ENCODE results near the gene UBA7.

The UBA7 gene

DNA sequence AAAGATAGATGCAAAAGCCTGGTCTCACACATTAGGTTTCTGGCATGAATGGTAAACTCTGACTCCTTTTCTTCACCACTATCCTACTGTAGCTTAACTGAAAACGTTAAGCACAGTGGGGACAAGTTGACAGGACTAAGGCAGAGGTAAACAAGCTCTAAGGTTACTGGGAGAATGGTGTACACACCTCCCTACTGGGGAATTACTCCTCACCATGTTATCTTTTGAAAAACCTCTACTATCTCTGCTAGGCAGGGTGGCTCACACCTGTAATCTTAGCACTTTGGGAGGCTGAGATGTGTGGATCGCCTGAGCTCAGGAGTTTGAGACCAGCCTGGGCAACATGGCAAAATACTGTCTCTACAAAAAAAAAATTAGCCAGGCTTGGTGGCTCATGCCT, 56.6 kb downstream of the UBA7 start:
- no peak for DNase-seq (ENCODE audit: extremely low spot score, insufficient read length, low read depth)
- no peak for FAIRE-seq

DNA sequence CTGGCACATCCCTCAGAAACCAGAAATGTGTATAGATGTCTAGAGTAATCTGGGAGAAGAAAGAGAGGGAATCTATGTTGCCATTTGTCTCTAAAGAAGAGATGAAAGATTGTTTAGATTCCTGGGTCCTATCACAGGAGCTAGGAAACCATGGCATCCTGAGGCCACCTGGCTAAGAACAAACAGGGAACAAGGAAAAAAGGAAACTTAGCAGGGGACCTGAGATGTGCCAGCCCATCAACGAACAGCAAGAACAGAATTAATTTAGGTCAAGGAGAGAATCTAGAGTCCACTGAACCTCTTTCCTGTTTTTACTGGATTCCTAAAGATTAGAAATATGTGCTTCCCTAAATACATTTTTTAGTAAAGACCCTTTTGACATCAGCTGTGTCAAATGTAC, 57.7 kb downstream of the UBA7 start:
- FAIRE-seq (no peak), DNase-seq (ENCODE audit: extremely low spot score, insufficient read length, low read depth) (no peak)
